HepG2 (cell line): ENCODE results near the gene TRIM31. TPM values are rescaled to one million over a fixed set of nuclear protein-coding genes. Genes with fewer than 3 reads are reported as not detected.

Experiments used
- AHR ChIP-seq: IDR thresholded peaks from 2 replicates; pipeline ENCODE4 v1.6.1; 2018; ENCODE audit warnings: missing genetic modification reagents, missing compliant biosample characterization
- BCL6 ChIP-seq: IDR thresholded peaks from 2 replicates; pipeline ENCODE4 v1.6.1; 2016; ENCODE audit warnings: missing genetic modification reagents, missing compliant biosample characterization
- CEBPZ ChIP-seq: IDR thresholded peaks from 2 replicates; pipeline ENCODE4 v1.6.1; 2012; ENCODE audit warnings: low read length, improper control_type of control experiment
- ETV6 ChIP-seq: sonication (generic); formaldehyde crosslinking; conservative IDR thresholded peaks from 2 replicates; pipeline ENCODE4 v1.4.0; 2020; ENCODE audit warnings: missing genetic modification reagents
- HNF4G ChIP-seq, 2 experiments: sonication (generic) in 1 of 2; formaldehyde crosslinking in 1 of 2; IDR thresholded peaks; 2 replicates each; pipeline versions ENCODE4 v1.4.0 to v1.6.1; 2011 to 2020; ENCODE audit warnings: borderline replicate concordance in 2 of 2, low read depth in 2 of 2, mild to moderate bottlenecking in 2 of 2, low read length in 1 of 2, missing genetic modification reagents in 1 of 2, moderate library complexity in 1 of 2
- KDM2A ChIP-seq: sonication (generic); formaldehyde crosslinking; IDR thresholded peaks from 2 replicates; pipeline ENCODE4 v1.4.0; 2020; ENCODE audit warnings: low read depth, missing genetic modification reagents, borderline replicate concordance
- KLF13 ChIP-seq: sonication (generic); formaldehyde crosslinking; IDR thresholded peaks from 2 replicates; pipeline ENCODE4 v1.4.0; 2020; ENCODE audit warnings: mild to moderate bottlenecking, missing genetic modification reagents
- KLF16 ChIP-seq, 2 experiments: sonication (generic) in 1 of 2; formaldehyde crosslinking in 1 of 2; IDR thresholded peaks; 2 replicates each; pipeline versions ENCODE4 v1.6.1 to v1.8.0; 2016 to 2023; ENCODE audit warnings: missing genetic modification reagents in 2 of 2, missing compliant biosample characterization in 1 of 2
- KMT2A ChIP-seq: sonication (generic); formaldehyde crosslinking; IDR thresholded peaks from 2 replicates; pipeline ENCODE4 v1.4.0; 2020; ENCODE audit warnings: missing genetic modification reagents
- MYC ChIP-seq: sonication (generic); formaldehyde crosslinking; IDR thresholded peaks from 2 replicates; pipeline ENCODE4 v1.9.0; 2021; ENCODE audit warnings: missing genetic modification reagents, borderline replicate concordance
- NR2F6 ChIP-seq, 2 experiments: IDR thresholded peaks; 2 replicates each; pipeline ENCODE4 v1.6.1; 2016; ENCODE audit warnings: antibody characterized with exemption in 1 of 2, mild to moderate bottlenecking in 1 of 2
- PAX8 ChIP-seq: sonication (generic); formaldehyde crosslinking; IDR thresholded peaks from 2 replicates; pipeline ENCODE4 v1.8.0; 2022; ENCODE audit warnings: mild to moderate bottlenecking, missing genetic modification reagents, borderline replicate concordance
- PBX3 ChIP-seq: sonication (generic); formaldehyde crosslinking; IDR thresholded peaks from 2 replicates; pipeline ENCODE4 v1.8.1; 2023; ENCODE audit warnings: missing genetic modification reagents, inconsistent platforms, borderline replicate concordance
- RFX1 ChIP-seq: fragments of 450-650 bp; IDR thresholded peaks from 2 replicates; pipeline ENCODE4 v1.6.1; 2017
- SAFB2 ChIP-seq: sonication (generic); formaldehyde crosslinking; IDR thresholded peaks from 2 replicates; pipeline ENCODE4 v1.5.1; 2020; ENCODE audit warnings: missing genetic modification reagents, low read depth, mild to moderate bottlenecking, borderline replicate concordance
- SMYD3 ChIP-seq: sonication (generic); formaldehyde crosslinking; IDR thresholded peaks from 2 replicates; pipeline ENCODE4 v1.8.1; 2023; ENCODE audit warnings: mild to moderate bottlenecking, missing genetic modification reagents
- SP2 ChIP-seq: sonication (generic); formaldehyde crosslinking; IDR thresholded peaks from 2 replicates; pipeline ENCODE4 v1.5.1; 2020; ENCODE audit warnings: mild to moderate bottlenecking, missing genetic modification reagents
- ZBTB20 ChIP-seq: sonication (generic); formaldehyde crosslinking; IDR thresholded peaks from 2 replicates; pipeline ENCODE4 v1.8.1; 2023; ENCODE audit warnings: missing genetic modification reagents, low read depth, mild to moderate bottlenecking, borderline replicate concordance
- ZBTB3 ChIP-seq: sonication (generic); formaldehyde crosslinking; IDR thresholded peaks from 2 replicates; pipeline ENCODE4 v1.4.0; 2020; ENCODE audit warnings: low read depth, mild to moderate bottlenecking, moderate library complexity, missing genetic modification reagents, borderline replicate concordance
- ZBTB39 ChIP-seq: sonication (generic); formaldehyde crosslinking; IDR thresholded peaks from 2 replicates; pipeline ENCODE4 v1.5.0; 2020; ENCODE audit warnings: missing genetic modification reagents
- ZMAT5 ChIP-seq: sonication (generic); formaldehyde crosslinking; IDR thresholded peaks from 2 replicates; pipeline ENCODE4 v1.5.0; 2020; ENCODE audit warnings: mild to moderate bottlenecking, low read depth, missing genetic modification reagents, borderline replicate concordance
- ZMYM2 ChIP-seq: sonication (generic); formaldehyde crosslinking; IDR thresholded peaks from 2 replicates; pipeline ENCODE4 v1.8.0; 2022; ENCODE audit warnings: mild to moderate bottlenecking, missing genetic modification reagents
- ZNF17 ChIP-seq: sonication (generic); formaldehyde crosslinking; IDR thresholded peaks from 2 replicates; pipeline ENCODE4 v1.5.0; 2020; ENCODE audit warnings: mild to moderate bottlenecking, missing genetic modification reagents
- ZNF44 ChIP-seq: sonication (generic); formaldehyde crosslinking; IDR thresholded peaks from 2 replicates; pipeline ENCODE4 v1.5.1; 2020; ENCODE audit warnings: mild to moderate bottlenecking, missing genetic modification reagents
- polyA plus RNA-seq, 8 experiments: library from polyadenylated mRNA; depleted of rRNA in 3 of 8; stranded (reverse) in 7 of 8; unstranded in 1 of 8; fragments of >200 nt; fragmentation: Illumina TruSeq in 4 of 8; extraction: Trizol in 4 of 8; gene quantifications; 2 replicates each; pipeline versions ENCODE4 v1.2.1 to v1.2.3, GENCODE V29; 2011 to 2016; ENCODE audit warnings: low read depth in 4 of 8, missing spikeins in 1 of 8, mixed read lengths in 1 of 8; ENCODE audit not compliant: insufficient read depth in 1 of 8
- total RNA-seq, 5 experiments: library from RNA; depleted of rRNA; stranded (reverse); fragments of >200 nt; fragmentation: Illumina TruSeq; extraction: Trizol; gene quantifications; 2 replicates each; pipeline ENCODE4 v1.2.3, GENCODE V29; 2016; ENCODE audit warnings: low read depth in 1 of 5

Gene TRIM31
- total and polyA plus RNA-seq, 2 of the 13 experiments (the other 11 are each of a cell fraction or from before 2014, with no cell fraction given) = 0.13 to 0.51 TPM

GRCh38 chr6:30061858-30062458 lies 50.9 kb downstream of the TRIM31 start (continued):
- TF ChIP-seq BCL6 = no peak
- no peak for TF ChIP-seq ETV6 (CRISPR knock-in tag)
- no peak for TF ChIP-seq AHR
- TF ChIP-seq KMT2A = no peak
- no peak for TF ChIP-seq PAX8
- TF ChIP-seq ZNF44 = 0 out of 2 replicates have a peak, but pooled peaks have one; percentile 20
- no peak for TF ChIP-seq NR2F6 (IDR thresholded peaks at IDR 0.05)
- no peak for TF ChIP-seq NR2F6 (CRISPR knock-in tag; IDR thresholded peaks at IDR 0.05)
- no peak for TF ChIP-seq ZBTB3 (CRISPR knock-in tag)
- no peak for TF ChIP-seq ZBTB39 (CRISPR knock-in tag)
- TF ChIP-seq MYC (CRISPR knock-in tag) = no peak
- no peak; the same call in 1 of the 2 replicates for TF ChIP-seq KDM2A
- TF ChIP-seq SMYD3 (CRISPR knock-in tag) = no peak
- TF ChIP-seq CEBPZ = no peak
- TF ChIP-seq SAFB2 (CRISPR knock-in tag) = no peak
- no peak for TF ChIP-seq HNF4G (IDR thresholded peaks at IDR 0.05; ENCODE audit: borderline replicate concordance, low read depth, low read length)
- no peak for TF ChIP-seq HNF4G (CRISPR knock-in tag; IDR thresholded peaks at IDR 0.05; ENCODE audit: borderline replicate concordance, low read depth)
- no peak for TF ChIP-seq ZMAT5 (CRISPR knock-in tag)
- TF ChIP-seq SP2 (CRISPR knock-in tag) = no peak
- TF ChIP-seq ZBTB20 (CRISPR knock-in tag) = no peak
- no peak for TF ChIP-seq ZMYM2 (CRISPR knock-in tag)
- no peak for TF ChIP-seq KLF13 (CRISPR knock-in tag)
- TF ChIP-seq RFX1 = no peak
- TF ChIP-seq PBX3 (CRISPR knock-in tag) = no peak
- no peak for TF ChIP-seq KLF16 (CRISPR knock-in tag; IDR thresholded peaks at IDR 0.05)
- no peak for TF ChIP-seq ZNF17 (CRISPR knock-in tag)
